Measurements from ENCODE around the gene GPR33.

GPR33 gene

DNA sequence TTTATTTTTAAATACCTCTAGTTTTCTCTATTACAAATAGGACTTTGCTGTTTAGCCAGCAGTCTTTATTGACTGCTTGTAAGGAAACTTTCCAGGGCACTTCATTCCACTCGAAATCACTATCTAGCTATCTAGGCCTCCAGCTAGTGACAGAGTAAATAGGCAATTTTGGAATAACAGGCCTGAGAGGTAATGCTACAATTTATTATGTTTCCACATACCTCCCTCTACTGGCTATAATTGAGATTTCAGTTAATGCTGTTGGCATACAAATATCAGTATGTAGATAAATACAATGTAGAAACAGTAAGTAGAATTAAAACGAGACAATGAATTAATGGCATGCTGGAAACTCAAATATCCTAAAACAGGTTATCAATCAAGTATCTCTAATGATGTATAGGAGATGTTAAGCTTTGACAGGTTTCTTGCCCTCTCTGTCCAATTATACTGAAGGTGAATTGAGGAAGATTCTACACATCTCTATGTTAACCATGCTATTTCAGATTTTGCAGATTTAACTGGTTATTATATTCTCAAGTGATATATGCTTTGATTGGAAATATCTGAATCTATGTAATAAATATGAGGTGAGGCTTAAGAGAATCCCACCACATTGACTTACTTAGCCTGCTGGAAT, 37.7 kb downstream of the GPR33 start:
- Histone ChIP-seq H3K4me3 (ENCODE audit: low read depth, low read length) (no peak overlapping the region), H3K79me2 (no peaks in the 10 kb centered on the region), H3K4me1 (no peaks in the 10 kb centered on the region), H3K9ac (no peak overlapping the region), H3K36me3 (ENCODE audit: control insufficient read depth, insufficient read depth, low read length) (no peaks in the 10 kb centered on the region), H3K9me3 (ENCODE audit: control insufficient read depth, low read length) (no peaks in the 10 kb centered on the region), H2AFZ (peak overlapping the region; percentile 43), H3K4me2 (ENCODE audit: low read length) (no peak overlapping the region), H3K27me3 (ENCODE audit: control insufficient read depth, insufficient read depth, low read length) (no peaks in the 10 kb centered on the region), H3K27ac (no peak overlapping the region)
- TF ChIP-seq, protein P1, sequence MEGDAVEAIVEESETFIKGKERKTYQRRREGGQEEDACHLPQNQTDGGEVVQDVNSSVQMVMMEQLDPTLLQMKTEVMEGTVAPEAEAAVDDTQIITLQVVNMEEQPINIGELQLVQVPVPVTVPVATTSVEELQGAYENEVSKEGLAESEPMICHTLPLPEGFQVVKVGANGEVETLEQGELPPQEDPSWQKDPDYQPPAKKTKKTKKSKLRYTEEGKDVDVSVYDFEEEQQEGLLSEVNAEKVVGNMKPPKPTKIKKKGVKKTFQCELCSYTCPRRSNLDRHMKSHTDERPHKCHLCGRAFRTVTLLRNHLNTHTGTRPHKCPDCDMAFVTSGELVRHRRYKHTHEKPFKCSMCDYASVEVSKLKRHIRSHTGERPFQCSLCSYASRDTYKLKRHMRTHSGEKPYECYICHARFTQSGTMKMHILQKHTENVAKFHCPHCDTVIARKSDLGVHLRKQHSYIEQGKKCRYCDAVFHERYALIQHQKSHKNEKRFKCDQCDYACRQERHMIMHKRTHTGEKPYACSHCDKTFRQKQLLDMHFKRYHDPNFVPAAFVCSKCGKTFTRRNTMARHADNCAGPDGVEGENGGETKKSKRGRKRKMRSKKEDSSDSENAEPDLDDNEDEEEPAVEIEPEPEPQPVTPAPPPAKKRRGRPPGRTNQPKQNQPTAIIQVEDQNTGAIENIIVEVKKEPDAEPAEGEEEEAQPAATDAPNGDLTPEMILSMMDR (IDR thresholded peaks at IDR 0.05) = peak; percentile 61

DNA sequence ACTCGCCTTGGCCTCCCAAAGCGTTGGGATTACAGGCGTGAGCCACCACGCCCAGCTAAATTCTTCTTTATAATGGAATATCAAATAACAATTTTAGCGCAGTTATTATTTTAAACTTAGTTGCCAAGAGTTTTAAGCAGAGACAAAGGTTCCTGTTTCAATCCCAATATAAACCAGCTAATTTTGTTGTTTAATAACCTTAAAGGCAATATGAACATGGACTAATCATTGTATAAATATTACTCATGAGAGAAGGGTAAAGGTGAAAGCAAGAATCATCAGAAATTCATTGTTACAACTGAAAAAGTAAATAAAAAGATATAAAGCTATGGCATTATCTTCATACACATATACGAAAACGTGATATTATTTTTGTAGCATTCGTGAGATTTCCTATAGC, 38.7 kb downstream of the GPR33 start:
- Histone ChIP-seq H2AFZ (no peak overlapping the region), H3K4me2 (ENCODE audit: low read length) (no peak overlapping the region), H3K4me3 (ENCODE audit: low read depth, low read length) (no peak overlapping the region), H3K9ac (no peak overlapping the region), H3K27me3 (ENCODE audit: control insufficient read depth, insufficient read depth, low read length) (no peaks in the 10 kb centered on the region), H3K9me3 (ENCODE audit: control insufficient read depth, low read length) (no peaks in the 10 kb centered on the region), H3K4me1 (no peaks in the 10 kb centered on the region), H3K79me2 (no peaks in the 10 kb centered on the region), H3K27ac (no peak overlapping the region), H3K36me3 (ENCODE audit: control insufficient read depth, insufficient read depth, low read length) (no peaks in the 10 kb centered on the region)
- TF ChIP-seq, protein P1 (IDR thresholded peaks at IDR 0.05) = no peak

- Histone ChIP-seq H3K4me3 (ENCODE audit: low read depth, low read length) (no peak overlapping the region), H3K27ac (no peak overlapping the region), H3K36me3 (ENCODE audit: control insufficient read depth, insufficient read depth, low read length) (no peaks in the 10 kb centered on the region), H3K9me3 (ENCODE audit: control insufficient read depth, low read length) (no peaks in the 10 kb centered on the region), H3K79me2 (no peaks in the 10 kb centered on the region), H3K27me3 (ENCODE audit: control insufficient read depth, insufficient read depth, low read length) (no peaks in the 10 kb centered on the region), H3K9ac (no peak overlapping the region), H3K4me2 (ENCODE audit: low read length) (no peak overlapping the region), H2AFZ (no peak overlapping the region), H3K4me1 (no peaks in the 10 kb centered on the region)
- TF ChIP-seq, protein P1 (IDR thresholded peaks at IDR 0.05) = no peak
These were observed 42.1 kb downstream of the GPR33 start for GRCh38 chr14:31445703-31446102.

DNA sequence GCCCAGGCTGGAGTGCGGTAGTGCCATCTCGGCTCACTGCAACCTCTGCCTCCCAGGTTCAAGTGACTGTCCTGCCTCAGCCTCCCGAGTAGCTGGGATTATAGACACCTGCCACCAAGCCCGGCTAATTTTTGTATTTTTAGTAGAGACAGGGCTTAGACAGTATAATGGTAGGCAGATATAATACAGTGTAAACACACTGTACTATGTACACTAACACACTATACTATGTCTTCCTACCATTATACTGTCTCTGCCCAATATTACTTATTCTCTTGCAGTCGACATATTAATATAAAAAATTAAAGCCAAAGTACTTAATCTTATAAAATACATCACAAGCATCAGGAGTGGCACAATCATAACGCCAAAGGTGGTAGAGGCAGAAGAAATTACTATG, 45.6 kb downstream of the GPR33 start:
- H3K9me3 ChIP-seq (ENCODE audit: control insufficient read depth, low read length) = no peaks in the 10 kb centered on the region
- TF ChIP-seq, protein P1 (IDR thresholded peaks at IDR 0.05) = no peak
- H3K4me1 ChIP-seq = no peaks in the 10 kb centered on the region
- H3K79me2 ChIP-seq = no peaks in the 10 kb centered on the region
- no peak overlapping the region for H3K9ac ChIP-seq
- H2AFZ ChIP-seq = no peak overlapping the region
- H3K4me3 ChIP-seq (ENCODE audit: low read depth, low read length) = no peak overlapping the region
- H3K27me3 ChIP-seq (ENCODE audit: control insufficient read depth, insufficient read depth, low read length) = no peaks in the 10 kb centered on the region
- H3K27ac ChIP-seq = no peak overlapping the region
- no peaks in the 10 kb centered on the region for H3K36me3 ChIP-seq (ENCODE audit: control insufficient read depth, insufficient read depth, low read length)
- no peak overlapping the region for H3K4me2 ChIP-seq (ENCODE audit: low read length)
